ENCODE data around the gene KCNT2.

KCNT2 gene

DNA sequence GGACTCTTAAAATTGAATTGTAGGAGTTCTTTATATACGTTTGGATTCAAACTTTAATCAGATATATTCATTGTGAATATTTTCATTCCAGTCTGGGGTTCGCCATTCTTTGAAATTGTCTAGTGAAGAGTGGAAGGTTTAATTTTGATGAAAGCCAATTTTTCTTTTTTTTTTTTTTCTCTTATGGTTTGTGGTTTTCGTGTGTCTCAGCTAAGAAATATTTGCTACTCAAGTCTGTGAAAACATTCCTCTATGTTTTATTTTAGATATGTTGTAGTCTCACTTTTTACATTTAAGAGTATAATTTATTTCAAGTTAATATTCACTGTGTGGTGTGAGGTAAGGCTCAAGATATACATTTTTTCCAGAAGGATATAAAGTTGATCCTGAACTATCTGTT, 220.5 kb downstream of the KCNT2 start:
- DNase-seq: no peak

DNA sequence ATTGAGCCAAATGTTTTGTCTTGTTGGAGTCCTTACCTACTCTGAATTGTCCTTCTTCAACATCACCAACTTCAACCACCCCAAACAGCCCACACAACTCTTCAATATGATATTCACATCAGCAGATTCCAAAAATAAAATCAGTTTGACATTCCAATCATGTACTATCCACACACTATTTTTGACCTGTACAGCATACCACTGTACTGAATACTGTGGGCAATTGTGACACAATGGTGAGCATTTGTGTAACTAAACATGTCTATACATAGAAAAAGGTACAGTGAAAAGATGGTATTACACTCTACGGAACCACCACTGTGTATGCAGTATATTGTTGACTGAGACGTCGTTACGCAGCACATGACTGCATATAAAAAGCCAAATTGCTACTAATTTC, 223.1 kb downstream of the KCNT2 start:
- DNase-seq: no peak

DNA sequence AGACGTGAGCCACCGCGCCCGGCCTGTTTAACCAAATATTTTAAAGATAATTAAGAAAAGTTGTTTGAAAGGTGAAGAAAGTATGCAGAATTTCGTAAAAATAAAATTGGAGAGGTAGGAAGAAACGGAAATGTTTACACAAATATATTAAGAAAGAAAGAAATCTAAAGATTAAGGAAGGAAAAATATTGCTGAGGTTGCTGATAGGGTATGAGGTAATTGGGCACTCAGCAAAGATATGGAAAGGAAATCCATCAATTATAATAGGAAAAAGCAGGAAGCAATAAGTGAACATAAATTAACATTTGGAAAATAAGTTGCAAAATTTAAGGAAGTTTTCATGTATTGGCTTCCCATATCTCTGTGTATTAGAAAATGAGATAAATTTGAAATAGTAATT, 225.9 kb downstream of the KCNT2 start:
- no peak for DNase-seq

DNA sequence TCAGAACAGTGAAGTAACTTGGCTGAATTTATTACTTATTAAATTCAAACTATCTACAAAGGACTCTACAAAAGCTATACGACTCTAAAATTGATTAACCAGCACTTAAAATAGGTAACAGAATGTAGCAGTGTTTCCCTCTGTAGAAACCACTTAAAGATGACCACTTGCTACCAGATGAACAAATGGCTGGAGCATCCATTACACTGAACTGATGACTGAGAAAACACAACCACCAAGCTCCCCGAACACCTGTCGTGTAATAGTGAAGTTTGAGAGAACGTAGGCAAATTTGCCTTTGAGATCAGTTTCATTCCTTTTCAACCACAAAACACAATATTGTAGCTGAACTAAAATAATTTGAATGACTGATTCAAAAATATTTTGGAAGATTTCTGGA, 226.7 kb downstream of the KCNT2 start:
- DNase-seq: no peak

DNA sequence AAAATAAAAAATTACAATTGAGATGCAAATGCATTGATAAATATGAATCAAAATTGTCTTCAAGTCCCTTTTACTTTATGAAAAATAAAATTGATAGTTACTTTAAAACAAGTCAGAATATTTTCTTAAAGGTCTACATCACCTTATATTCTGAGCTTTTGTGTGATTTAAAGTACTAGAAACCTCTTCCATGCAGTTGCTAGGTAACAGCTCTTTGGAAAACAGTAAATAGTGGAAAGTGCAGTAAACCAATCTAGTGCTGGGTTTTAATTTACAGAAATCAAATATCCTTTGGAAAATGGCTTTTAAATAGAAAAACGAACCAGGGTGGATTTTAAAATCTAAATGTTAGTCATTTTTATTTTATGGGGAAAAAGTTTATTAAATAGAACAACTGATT, 227.9 kb downstream of the KCNT2 start:
- DNase-seq: no peak

- DNase-seq: no peak
Observed at GRCh38 chr1:196377811-196378210, 230.4 kb downstream of the KCNT2 start.

DNA sequence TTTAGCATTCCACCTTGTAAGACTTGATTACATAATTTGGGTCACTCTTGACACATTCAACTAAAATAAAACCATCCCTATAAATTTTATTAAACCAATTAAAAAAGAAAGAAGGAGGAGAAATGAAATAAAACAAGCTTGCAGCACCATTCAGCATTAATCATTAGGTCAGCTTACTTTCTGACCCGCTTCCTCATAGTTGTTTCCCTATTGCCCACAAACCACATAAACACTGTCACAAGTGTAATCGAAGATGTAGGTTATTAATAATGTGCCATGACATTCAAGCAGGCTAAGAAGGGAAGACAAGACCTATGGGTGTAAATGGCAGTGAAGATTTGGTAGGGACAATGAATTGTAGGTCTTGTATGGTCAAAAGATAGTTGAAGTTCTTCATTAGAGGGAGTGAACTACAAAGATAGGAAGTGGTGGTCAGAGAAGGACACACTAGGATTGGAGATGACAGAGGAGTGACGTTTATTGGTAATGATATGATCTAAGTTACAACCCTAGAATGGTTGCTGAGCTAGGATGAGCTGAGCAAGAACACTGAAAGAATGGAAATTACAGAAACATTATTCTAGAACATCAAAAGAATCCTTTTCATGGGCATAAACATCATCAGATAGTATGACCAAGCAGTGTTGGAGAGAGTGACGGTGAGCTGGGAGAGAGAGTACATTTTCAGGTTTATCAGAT, 231.5 kb downstream of the KCNT2 start:
- DNase-seq: no peak

DNA sequence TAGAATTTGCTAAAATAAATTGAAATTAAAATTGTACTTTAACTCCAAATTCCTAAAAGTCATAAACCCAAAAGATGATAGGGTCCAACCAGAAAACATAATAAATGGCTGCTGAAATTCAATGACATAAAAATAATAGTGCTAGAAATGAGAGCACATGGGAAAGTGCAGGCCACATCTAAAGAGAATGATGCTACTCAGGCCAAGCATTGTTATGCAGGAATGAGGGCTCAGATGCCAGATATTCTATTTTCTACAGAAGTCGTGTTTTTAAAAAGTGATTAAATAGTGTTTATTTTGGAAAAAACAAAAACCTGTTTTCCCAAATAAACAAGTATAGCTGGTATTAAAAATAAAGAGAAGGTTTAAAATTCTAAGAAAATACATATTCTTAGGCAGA, 234.4 kb downstream of the KCNT2 start:
- DNase-seq: no peak

DNA sequence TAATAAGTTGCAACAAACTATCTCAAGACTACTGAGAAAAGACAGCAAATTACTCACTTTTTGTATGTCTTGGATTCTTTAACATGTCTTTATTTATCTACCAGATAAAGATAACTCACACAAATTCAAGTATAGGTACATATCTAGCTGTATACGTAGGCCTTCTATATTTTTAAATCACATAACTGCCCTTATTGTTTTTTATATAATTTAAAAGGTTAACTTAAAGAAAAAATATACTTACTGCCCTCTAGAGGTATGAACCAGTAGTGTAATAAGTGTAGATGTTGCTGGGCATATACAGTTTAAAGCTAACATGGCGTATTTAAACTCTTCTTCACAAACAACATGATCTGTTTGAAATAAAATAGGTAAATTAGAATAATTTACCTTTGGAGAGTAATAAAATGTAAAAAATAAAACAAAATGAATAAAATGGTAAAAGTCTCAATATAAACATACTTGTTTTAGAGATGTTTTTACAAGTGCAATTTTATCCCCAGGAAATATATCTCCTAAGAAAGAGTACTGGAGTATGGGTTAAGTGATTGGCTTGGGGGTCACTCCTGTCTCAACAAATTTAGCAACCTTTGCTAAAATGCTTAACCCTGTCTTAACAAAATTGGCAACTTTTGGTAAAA, 235.2 kb downstream of the KCNT2 start:
- DNase-seq: no peak

DNA sequence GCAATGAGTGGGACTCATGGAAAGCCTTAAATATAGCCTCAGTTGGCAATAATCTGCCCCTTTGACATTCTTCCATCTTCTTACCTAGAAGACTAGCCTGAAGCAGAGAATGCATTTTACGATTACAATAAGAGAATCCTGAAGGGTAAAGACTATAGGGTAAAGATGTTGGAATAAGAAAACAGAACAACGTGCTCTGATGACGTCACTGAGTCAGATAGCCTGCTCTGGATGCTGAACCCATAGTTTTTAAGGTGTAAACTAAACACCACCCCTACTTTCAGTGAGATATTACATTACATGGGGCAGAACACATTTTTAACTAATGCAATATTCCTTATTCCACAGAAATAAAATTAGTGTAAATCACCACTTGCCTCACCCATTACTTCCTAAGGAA, 240.4 kb downstream of the KCNT2 start:
- no peak for DNase-seq

DNA sequence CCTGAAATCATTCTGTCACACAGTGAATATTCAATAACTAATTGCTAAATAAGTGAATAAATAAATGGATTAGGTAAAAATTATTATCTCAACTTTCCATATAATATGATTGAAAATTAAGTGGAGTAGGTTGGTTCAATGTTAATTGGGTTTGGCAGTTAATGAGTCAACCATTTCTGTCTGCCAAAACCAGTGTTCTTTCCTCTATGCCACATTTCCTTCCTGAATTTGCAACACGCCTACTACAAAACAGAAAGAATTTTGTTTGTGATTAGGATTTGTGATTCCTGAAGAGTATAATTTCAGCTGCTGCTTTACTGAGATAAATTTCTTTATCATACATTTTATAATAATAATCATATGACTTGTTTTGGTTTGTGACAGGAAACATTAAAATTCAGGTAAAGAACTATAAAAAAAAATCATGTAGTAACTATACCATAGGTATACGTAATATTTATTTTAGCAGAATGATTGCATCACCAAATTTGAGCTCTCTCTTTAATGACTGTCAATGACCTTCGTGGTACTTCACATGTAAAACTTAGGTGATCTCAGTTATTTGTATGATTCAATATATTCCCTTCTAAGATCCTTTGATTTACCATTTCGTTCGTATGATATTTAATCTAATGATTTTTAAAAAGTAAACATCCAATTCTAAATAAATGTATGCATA, 241.3 kb downstream of the KCNT2 start:
- no peak for DNase-seq

- DNase-seq: peak; percentile 10
Observed at GRCh38 chr1:196361112-196361714, 247.0 kb downstream of the KCNT2 start.

GRCh38 chr1:196357913-196358312, 250.3 kb downstream of the KCNT2 start:
- no peak for DNase-seq

DNA sequence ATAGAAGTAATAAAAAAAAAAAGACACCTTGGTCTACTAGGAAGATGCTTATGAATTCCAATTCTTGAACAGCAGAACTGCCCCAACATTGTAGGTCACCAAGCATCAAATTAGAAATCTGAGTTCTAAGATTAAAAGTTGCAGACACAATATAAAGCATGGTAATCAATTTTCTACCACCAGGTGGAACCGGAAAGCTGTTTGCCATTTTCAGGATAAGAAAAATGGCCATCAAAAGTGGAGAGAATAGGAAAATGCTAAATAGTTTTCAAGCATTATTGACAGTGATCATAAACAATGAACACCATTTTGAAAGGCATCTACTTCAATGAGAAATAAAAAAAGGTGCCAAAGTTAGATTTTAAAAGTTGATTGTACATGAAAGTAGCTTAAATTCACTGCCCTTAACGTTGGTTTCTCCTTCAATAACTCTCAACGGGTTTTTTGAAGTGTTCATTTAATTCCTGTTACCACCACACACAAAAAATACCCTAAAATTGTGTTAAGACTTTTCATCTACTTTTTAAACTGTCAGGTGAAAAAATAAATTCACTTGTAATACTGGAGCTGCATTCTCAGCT, 252.9 kb downstream of the KCNT2 start:
- DNase-seq: peak; percentile 12

DNA sequence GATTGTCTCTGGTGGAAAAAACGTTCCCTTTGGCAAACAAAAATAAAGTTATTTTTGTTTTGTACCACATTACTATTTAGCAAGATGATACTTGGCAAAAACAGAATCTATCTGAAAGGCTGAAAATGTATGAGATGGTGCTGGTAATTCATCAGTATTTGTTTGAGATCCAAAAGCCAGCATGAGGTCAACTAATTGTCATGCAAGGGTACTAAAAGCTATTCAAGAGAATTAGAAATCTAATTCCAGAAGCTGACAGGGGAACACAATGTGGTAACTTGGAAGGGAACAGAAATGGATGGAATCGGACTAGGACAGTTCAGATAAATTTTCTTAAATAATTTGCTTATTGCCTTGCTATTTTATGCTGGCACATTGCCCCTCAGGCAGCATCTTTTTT, 263.8 kb downstream of the KCNT2 start:
- DNase-seq: no peak

DNA sequence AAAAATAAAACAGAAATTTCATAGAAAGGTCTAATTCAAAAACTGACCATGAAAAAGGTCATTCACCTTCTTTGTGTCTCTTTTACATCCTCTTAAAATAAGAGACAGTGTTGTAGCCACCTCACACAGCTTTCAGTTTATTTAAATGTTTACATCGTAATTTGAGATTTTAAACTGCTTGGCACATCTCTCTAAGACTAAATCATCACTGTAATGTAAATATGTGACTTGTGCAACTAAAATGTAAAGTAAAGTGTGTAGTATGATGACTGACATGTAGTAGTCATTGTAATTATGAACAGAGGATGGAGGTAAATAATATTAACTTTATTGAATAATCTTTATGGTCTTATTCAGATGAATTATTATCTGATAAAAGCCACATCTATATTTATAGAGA, 283.9 kb downstream of the KCNT2 start:
- DNase-seq: no peak

- DNase-seq: no peak
Observed at GRCh38 chr1:196323869-196324268, 284.4 kb downstream of the KCNT2 start.

DNA sequence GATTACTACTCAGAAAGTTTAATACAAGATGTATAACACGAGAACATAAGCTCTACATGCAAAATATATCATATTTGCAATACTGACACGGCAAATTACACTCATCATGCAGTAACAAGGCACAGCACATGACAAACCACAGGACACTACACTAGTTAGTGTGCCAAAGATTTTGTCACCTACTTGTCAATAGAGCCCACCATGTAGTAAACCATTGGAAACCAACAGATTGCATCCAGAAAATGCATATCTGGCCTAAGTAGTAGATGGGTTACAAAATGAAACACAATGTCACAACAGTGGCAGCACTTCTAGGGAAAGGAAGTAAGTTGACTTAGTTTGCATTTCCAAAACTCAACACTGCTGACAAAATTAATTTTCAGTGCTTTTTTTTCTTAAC, 288.9 kb downstream of the KCNT2 start:
- no peak for DNase-seq

GRCh38 chr1:196317535-196318522, 290.4 kb downstream of the KCNT2 start:
- DNase-seq: peak; percentile 34

GRCh38 chr1:196312739-196313138, 295.5 kb downstream of the KCNT2 start:
- DNase-seq: no peak

- DNase-seq: peak; percentile 15
Observed at GRCh38 chr1:196309386-196309785, 298.9 kb downstream of the KCNT2 start.

DNA sequence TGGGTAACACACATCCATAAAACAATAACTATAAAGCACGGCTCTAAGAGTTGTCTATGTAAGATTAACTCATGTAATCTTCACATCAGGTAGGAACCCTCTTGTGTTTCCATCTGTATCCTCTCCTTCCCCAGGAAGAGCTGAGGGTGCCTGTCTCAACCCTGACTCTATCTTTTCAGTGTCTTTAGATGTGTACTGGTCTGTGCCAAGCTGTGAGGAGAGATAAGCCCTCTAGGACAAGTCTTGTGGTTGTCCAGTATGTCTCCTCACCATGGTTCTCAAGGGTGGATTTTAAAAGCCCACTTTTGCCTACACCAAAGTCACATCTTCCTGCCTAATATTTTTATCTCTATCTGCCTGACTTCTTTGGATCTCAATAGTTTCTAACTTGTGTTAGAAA, 300.1 kb downstream of the KCNT2 start:
- DNase-seq: no peak
